Hepatocyte (in vitro differentiated cells): ENCODE data around the gene ABI3.

Source experiments
- CTCF ChIP-seq: fragments of 200-600 bp; sonication (generic); IDR thresholded peaks from 2 replicates; pipeline ENCODE4 v1.5.1; 2016; ENCODE audit warnings: antibody characterized with exemption, mild to moderate bottlenecking; ENCODE audit not compliant: poor library complexity
- EZH2 ChIP-seq: fragments of 200-600 bp; sonication (generic); IDR thresholded peaks from 2 replicates; pipeline ENCODE4 v1.6.1; 2016; ENCODE audit warnings: antibody characterized with exemption, mild to moderate bottlenecking, borderline replicate concordance
- EZH2phosphoT487 ChIP-seq: fragments of 200-600 bp; sonication (generic); IDR thresholded peaks from one replicate; pipeline ENCODE4 v1.6.1; 2018; ENCODE audit warnings: antibody characterized with exemption, mild to moderate bottlenecking, low read depth, moderate library complexity; ENCODE audit not compliant: unreplicated experiment, severe bottlenecking

GRCh38 chr17:49229076-49229804 lies 18.7 kb downstream of the ABI3 start:
- TF ChIP-seq EZH2 = no peak
- no peak for TF ChIP-seq CTCF
- no peak for TF ChIP-seq EZH2phosphoT487
